Measurements from ENCODE around the gene TTC12.

DNA sequence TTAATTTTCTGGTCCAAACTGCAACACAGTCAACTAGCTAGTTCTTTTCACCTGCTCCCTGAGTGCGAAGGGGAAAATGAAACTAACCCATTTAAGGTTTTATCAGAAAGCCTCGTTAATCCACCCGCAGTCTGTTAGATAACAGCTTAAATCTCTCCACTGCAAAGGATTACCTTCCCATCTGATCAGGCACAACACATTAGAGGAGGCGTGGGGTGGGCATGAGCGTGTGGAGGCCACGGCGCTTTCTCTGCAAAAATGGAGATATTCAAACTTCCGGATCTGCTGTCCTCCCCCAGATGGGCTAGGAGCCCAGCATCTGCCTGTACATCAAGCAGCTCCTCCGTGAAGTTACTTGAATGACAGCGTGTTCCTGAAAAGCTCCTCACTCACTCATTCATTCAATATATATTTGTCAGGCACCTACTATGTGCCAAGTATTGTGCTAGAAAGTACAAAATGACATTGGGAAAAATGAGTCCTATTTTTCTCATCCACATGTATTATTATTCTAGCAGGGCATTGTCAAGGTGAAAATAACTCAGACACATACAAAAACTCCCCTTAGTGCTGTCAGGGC is 59.7 kb downstream of the TTC12 start:
- TF ChIP-seq FOXM1 (IDR thresholded peaks at IDR 0.05; ENCODE audit: borderline replicate concordance, low read depth) (no peak), CREB1 (IDR thresholded peaks at IDR 0.05; ENCODE audit: low read depth) (no peak), TAF1 (IDR thresholded peaks at IDR 0.05; ENCODE audit: low read depth) (no peak), EP300 (IDR thresholded peaks at IDR 0.05; ENCODE audit: borderline replicate concordance) (no peak), YY1 (IDR thresholded peaks at IDR 0.05; ENCODE audit: low read depth) (no peak), TCF12 (IDR thresholded peaks at IDR 0.05; ENCODE audit: low read depth) (no peak), CEBPB (IDR thresholded peaks at IDR 0.05) (no peak), NFIC (IDR thresholded peaks at IDR 0.05) (no peak), EGR1 (IDR thresholded peaks at IDR 0.05) (no peak), TEAD4 (IDR thresholded peaks at IDR 0.05) (no peak)
- TF ChIP-seq, protein P1, sequence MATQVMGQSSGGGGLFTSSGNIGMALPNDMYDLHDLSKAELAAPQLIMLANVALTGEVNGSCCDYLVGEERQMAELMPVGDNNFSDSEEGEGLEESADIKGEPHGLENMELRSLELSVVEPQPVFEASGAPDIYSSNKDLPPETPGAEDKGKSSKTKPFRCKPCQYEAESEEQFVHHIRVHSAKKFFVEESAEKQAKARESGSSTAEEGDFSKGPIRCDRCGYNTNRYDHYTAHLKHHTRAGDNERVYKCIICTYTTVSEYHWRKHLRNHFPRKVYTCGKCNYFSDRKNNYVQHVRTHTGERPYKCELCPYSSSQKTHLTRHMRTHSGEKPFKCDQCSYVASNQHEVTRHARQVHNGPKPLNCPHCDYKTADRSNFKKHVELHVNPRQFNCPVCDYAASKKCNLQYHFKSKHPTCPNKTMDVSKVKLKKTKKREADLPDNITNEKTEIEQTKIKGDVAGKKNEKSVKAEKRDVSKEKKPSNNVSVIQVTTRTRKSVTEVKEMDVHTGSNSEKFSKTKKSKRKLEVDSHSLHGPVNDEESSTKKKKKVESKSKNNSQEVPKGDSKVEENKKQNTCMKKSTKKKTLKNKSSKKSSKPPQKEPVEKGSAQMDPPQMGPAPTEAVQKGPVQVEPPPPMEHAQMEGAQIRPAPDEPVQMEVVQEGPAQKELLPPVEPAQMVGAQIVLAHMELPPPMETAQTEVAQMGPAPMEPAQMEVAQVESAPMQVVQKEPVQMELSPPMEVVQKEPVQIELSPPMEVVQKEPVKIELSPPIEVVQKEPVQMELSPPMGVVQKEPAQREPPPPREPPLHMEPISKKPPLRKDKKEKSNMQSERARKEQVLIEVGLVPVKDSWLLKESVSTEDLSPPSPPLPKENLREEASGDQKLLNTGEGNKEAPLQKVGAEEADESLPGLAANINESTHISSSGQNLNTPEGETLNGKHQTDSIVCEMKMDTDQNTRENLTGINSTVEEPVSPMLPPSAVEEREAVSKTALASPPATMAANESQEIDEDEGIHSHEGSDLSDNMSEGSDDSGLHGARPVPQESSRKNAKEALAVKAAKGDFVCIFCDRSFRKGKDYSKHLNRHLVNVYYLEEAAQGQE (IDR thresholded peaks at IDR 0.05; ENCODE audit: low read depth) = no peak
- TF ChIP-seq, protein P2, sequence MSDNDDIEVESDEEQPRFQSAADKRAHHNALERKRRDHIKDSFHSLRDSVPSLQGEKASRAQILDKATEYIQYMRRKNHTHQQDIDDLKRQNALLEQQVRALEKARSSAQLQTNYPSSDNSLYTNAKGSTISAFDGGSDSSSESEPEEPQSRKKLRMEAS (IDR thresholded peaks at IDR 0.05) = no peak
- TF ChIP-seq, protein P3, sequence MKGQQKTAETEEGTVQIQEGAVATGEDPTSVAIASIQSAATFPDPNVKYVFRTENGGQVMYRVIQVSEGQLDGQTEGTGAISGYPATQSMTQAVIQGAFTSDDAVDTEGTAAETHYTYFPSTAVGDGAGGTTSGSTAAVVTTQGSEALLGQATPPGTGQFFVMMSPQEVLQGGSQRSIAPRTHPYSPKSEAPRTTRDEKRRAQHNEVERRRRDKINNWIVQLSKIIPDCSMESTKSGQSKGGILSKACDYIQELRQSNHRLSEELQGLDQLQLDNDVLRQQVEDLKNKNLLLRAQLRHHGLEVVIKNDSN (IDR thresholded peaks at IDR 0.05) = no peak

All from Ishikawa (cell line).